ENCODE measurements around the gene STAM. TPM values are rescaled to one million over a fixed set of nuclear protein-coding genes. Genes with fewer than 3 reads are reported as not detected.

STAM gene
- total and polyA plus RNA-seq, 9 of the 15 experiments (the other 6 are each of a cell fraction or from before 2014, with no cell fraction given) = 13.8 to 33.5 (median 26.4) TPM

GRCh38 chr10:17643755-17644484 lies at the start of gene STAM (continued):
- TF ChIP-seq ZNF696 (CRISPR knock-in tag; conservative IDR thresholded peaks at IDR 0.05) = no peak
- no peak; the same call in 1 of the 2 replicates for TF ChIP-seq TARDBP (IDR thresholded peaks at IDR 0.05)
- TF ChIP-seq ZNF740 (CRISPR knock-in tag; IDR thresholded peaks at IDR 0.05) = no peak
- TF ChIP-seq ZNF740 (tag; IDR thresholded peaks at IDR 0.05) = no peak
- no peak for TF ChIP-seq PRDM10 (IDR thresholded peaks at IDR 0.05; ENCODE audit: partially characterized antibody)
- TF ChIP-seq TSHZ1 (CRISPR knock-in tag; IDR thresholded peaks at IDR 0.05) = no peak
- TF ChIP-seq HDAC2 (IDR thresholded peaks at IDR 0.05) = 0 out of 2 replicates have a peak, but pooled peaks have one; percentile 55
- TF ChIP-seq ZNF551 (CRISPR knock-in tag; IDR thresholded peaks at IDR 0.05) = no peak
- peak; percentile 64; the same call in 1 of the 2 replicates for TF ChIP-seq PKNOX1 (IDR thresholded peaks at IDR 0.05)
- TF ChIP-seq ZNF592 (IDR thresholded peaks at IDR 0.05) = no peak
- TF ChIP-seq ELF2 (CRISPR knock-in tag; IDR thresholded peaks at IDR 0.05) = no peak
- no peak for TF ChIP-seq DDX20 (tag; IDR thresholded peaks at IDR 0.05; ENCODE audit: low read depth)
